Nephron progenitor cell (in vitro differentiated cells): ENCODE measurements around the gene TPRG1L.
"Not testable (repeated sequence)": the region's sequence is repeated elsewhere in the genome, so short reads cannot be mapped to it uniquely, and the experiment has no call there.

Experiments used
- DNase-seq: peaks from one replicate; pipeline ENCODE4 v3.0.0; 2021
- H3K27ac Mint-ChIP-seq: 2 replicates; pipeline ENCODE4 v1.8.0; 2021; ENCODE audit warnings: mild to moderate bottlenecking, moderate library complexity, mixed read lengths
- H3K27me3 Mint-ChIP-seq: 2 replicates; pipeline ENCODE4 v1.8.0; 2021; ENCODE audit warnings: mild to moderate bottlenecking, low read depth, mixed read lengths; ENCODE audit not compliant: poor library complexity
- H3K36me3 Mint-ChIP-seq: 2 replicates; pipeline ENCODE4 v1.8.0; 2021; ENCODE audit warnings: low read depth, mixed read lengths
- H3K4me1 Mint-ChIP-seq: 2 replicates; pipeline ENCODE4 v1.8.0; 2021; ENCODE audit warnings: mixed read lengths
- H3K4me3 Mint-ChIP-seq: 2 replicates; pipeline ENCODE4 v1.8.0; 2021; ENCODE audit warnings: mild to moderate bottlenecking, moderate library complexity, mixed read lengths
- H3K9me3 Mint-ChIP-seq: 2 replicates; pipeline ENCODE4 v1.8.0; 2021; ENCODE audit warnings: mild to moderate bottlenecking, moderate library complexity, mixed read lengths
- TF ChIP-seq, protein P1 (sequence below): fragments of 200-600 bp; sonication (generic); IDR thresholded peaks from 2 replicates; pipeline ENCODE4 v1.5.0; 2021; ENCODE audit warnings: antibody characterized with exemption

TPRG1L gene

DNA sequence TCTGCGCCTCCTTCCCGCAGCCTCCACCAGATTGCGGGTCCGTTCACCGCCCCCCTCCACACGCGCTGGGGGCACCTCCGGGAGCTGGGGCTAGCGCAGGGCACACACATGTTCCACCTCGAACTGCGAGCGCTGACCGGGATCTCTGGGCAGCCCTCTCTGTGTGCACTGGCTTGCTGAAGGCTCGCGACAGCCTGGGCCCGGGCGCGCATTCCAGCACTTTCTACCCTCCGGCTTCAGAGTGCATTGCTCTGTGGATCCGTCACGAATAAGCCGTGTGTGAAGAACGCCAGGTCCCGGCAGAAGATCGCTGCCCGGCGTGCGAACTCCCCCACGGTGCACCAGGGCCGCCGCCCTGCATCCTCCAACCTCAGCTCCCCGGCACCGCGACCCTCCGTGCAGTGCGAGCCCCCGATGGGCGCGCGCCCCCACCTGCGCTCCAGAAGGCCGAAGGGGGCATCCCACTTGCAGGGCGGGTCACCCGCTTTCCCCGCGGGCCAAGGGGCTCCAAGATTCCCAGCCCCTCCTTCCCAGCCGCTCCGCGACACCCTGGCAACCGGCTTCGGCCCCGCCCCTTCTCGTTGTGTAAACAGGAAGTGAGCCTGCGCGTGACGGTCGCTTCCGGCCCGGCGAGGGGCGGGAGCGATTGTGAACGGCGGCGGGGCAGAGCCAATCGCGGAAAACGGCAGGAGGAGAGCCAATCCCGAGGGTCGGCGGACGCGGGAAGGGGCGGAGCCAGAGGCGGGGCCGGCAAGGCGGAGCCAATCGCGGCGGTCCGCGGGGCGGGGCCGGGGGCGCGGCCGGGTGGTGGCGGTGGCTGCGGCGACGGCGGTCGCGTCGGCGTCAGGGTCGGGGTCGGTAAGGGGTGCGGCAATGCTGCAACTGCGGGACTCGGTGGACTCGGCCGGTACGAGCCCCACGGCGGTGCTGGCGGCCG lies at the start of gene TPRG1L:
TSS of gene TPRG1L (plus strand) at position 816 of the 937 bp plus-strand sequence. CDS start at position 874, 58 bp downstream.
- TF ChIP-seq, protein P1, sequence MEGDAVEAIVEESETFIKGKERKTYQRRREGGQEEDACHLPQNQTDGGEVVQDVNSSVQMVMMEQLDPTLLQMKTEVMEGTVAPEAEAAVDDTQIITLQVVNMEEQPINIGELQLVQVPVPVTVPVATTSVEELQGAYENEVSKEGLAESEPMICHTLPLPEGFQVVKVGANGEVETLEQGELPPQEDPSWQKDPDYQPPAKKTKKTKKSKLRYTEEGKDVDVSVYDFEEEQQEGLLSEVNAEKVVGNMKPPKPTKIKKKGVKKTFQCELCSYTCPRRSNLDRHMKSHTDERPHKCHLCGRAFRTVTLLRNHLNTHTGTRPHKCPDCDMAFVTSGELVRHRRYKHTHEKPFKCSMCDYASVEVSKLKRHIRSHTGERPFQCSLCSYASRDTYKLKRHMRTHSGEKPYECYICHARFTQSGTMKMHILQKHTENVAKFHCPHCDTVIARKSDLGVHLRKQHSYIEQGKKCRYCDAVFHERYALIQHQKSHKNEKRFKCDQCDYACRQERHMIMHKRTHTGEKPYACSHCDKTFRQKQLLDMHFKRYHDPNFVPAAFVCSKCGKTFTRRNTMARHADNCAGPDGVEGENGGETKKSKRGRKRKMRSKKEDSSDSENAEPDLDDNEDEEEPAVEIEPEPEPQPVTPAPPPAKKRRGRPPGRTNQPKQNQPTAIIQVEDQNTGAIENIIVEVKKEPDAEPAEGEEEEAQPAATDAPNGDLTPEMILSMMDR: no peak
- Mint-ChIP-seq H3K27me3 (peaks cover 43% of the 10 kb centered on the region), H3K27ac (peak within 1 kb of the TSS; percentile 76), H3K9me3 (no peaks in the 10 kb centered on the region), H3K36me3 (peaks cover 6% of the 10 kb centered on the region), H3K4me3 (peak within 1 kb of the TSS; percentile 91), H3K4me1 (peaks cover 40% of the 10 kb centered on the region)
- peak; percentile 99 for DNase-seq

DNA sequence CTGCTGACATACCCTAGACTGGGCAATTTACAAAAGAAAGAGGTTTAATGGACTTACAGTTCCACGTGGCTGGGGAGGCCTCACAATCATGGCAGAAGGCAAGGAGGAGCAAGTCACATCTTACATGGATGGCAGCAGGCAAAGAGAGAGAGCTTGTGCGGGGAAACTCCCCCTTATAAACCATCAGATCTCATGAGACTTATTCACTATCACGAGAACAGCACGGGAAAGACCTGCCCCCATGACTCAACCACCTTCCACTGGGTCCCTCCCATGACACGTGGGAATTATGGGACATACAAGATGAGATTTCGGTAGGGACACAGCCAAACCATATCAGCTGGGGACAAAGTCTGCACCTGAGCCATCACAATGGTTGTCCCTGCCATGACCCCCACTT lies 49.3 kb upstream of the TPRG1L start:
- not testable (repeated sequence) for H3K9me3 Mint-ChIP-seq, H3K27me3 Mint-ChIP-seq, H3K36me3 Mint-ChIP-seq, H3K4me3 Mint-ChIP-seq, H3K27ac Mint-ChIP-seq, DNase-seq
- peaks cover 26% of the 10 kb centered on the region for H3K4me1 Mint-ChIP-seq

DNA sequence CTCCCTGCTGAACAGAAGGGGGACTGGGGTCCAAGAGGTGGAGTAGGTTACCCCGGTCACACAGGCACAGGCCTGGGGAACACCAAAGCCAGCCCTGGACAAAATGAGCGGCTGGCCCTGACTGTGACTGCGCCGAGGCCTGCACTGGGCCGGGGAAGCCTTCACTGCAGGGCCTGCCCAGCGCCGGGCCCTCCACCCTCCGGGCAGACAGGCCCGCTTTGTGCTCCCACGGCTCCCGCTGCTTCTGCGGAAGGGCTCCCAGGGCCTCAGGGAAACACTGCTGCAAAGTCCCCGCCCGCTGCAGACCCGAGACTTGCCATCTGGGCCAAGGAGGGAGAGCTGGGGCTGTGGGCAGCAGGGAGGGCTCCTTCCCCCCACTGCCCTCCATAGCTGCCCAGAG lies 48.8 kb upstream of the TPRG1L start:
- Mint-ChIP-seq H3K27ac (no peak overlapping the region), H3K36me3 (peaks cover 6% of the 10 kb centered on the region), H3K9me3 (no peaks in the 10 kb centered on the region), H3K27me3 (no peaks in the 10 kb centered on the region), H3K4me1 (peaks cover 21% of the 10 kb centered on the region), H3K4me3 (no peak overlapping the region)
- no peak for DNase-seq
- TF ChIP-seq, protein P1: no peak

DNA sequence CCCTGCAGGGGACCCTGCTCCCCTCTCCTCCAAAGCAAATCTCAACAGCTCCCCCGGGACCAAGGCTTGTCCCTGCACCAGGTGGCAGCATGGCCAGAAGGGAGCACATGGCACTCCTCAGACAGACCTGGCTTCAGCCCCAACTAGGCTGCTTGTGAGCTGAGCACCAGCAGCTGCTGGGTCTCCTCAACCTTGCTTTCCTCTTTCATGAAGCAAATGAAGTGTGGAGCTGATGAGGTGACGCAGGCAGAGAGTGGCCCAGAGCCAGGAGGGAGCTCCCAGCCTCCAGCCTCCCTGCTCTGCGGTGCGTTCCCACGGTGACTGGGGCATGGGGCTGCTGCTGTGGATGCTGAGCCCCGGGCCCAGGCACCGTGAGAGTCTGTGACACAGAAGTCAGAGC lies 47.5 kb upstream of the TPRG1L start:
- Mint-ChIP-seq H3K4me3 (no peak overlapping the region), H3K9me3 (no peaks in the 10 kb centered on the region), H3K27ac (no peak overlapping the region), H3K4me1 (peaks cover 24% of the 10 kb centered on the region), H3K36me3 (peaks cover 6% of the 10 kb centered on the region), H3K27me3 (no peaks in the 10 kb centered on the region)
- DNase-seq: no peak
- TF ChIP-seq, protein P1: no peak

DNA sequence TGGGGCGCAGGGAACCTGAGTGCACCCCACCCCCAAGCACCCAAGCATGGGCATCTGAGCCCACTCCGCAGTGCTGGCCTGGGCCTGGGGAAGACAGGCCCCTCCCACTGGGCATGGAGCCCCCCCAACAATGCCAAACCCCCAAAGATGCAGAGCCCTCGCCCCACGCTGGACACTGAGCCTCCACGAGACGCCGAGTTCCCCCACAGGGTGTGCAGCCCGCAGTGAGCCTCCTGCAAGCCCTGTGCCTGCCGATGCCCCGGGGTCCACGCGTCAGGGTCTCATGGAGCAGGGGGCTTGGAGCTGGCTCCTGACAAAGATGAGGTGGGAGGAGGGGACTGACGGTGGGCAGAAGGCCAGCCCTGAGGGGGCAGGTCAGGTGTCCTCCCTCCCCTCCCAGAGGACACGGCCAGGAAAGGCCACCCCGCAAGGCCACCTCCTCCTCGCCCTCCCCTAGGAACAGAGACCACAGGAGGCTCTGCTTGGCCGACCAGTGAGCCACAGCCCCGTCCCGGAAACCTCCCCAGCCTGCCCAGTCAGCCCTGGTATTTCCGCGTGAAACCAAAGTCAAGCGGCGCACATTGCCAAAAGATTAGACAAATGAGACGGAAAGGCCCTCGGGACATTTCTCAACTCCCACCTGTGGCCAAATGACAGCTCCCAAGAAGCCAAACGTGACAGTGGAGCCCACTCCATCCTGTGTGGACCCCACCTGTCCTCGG lies 46.9 kb upstream of the TPRG1L start:
- H3K36me3 Mint-ChIP-seq: peaks cover 6% of the 10 kb centered on the region
- H3K27ac Mint-ChIP-seq: peak overlapping the region; percentile 59
- H3K27me3 Mint-ChIP-seq: no peaks in the 10 kb centered on the region
- no peak overlapping the region for H3K4me3 Mint-ChIP-seq
- TF ChIP-seq, protein P1: no peak
- H3K4me1 Mint-ChIP-seq: peaks cover 29% of the 10 kb centered on the region
- no peak for DNase-seq
- no peaks in the 10 kb centered on the region for H3K9me3 Mint-ChIP-seq

DNA sequence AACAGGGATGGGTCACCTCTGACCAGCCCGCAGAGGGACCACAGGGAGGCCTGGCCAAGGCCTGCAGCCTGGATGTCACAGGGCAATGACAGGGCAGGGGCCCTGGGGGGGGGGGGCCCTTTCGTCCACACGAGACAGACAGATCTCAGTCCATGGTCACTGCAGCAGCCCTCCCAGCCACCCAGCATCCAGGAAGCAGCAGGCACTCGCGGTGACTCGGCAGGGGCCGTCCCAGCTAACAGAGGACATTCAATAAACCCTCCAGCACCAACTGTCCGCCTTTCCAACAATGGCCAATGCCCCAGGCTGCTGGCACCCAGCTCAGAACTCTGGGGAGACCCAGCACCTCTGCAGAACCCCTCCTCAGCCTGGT lies 46.4 kb upstream of the TPRG1L start:
- no peak overlapping the region for H3K27ac Mint-ChIP-seq
- no peaks in the 10 kb centered on the region for H3K9me3 Mint-ChIP-seq
- no peaks in the 10 kb centered on the region for H3K27me3 Mint-ChIP-seq
- TF ChIP-seq, protein P1: no peak
- H3K4me1 Mint-ChIP-seq: peaks cover 29% of the 10 kb centered on the region
- H3K4me3 Mint-ChIP-seq: no peak overlapping the region
- no peak for DNase-seq
- H3K36me3 Mint-ChIP-seq: peaks cover 6% of the 10 kb centered on the region
